Measurements from ENCODE around the gene C16orf92.

GRCh38 chr16:30032083-30032819 lies 9.3 kb downstream of the C16orf92 start:
- TF ChIP-seq CTCF (conservative IDR thresholded peaks at IDR 0.05) (peak; percentile 99), EZH2 (IDR thresholded peaks at IDR 0.05; ENCODE audit: low read depth) (no peak)
